ENCODE data around the gene COX6B2.

Gene COX6B2

DNA sequence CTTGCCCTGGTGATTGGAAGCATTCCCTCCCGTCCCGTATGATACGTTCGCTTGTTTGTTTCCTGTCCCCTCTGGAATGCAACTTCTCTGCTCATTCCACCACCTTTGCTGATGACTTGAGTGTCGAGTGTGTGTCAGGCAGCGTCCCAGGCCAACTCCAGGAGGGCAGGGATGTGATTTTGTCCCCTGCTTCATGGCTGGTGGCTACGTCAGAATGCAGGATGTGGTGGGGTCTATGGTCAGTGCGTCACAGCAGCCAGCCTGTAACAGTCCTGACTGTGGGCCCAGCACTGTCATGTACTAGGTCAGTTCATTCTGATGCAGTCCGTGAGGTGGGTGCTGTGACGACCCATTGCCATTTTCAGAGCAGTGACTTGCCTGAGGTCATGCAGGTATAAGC lies 54.5 kb downstream of the COX6B2 start:
- TF ChIP-seq, protein P1, sequence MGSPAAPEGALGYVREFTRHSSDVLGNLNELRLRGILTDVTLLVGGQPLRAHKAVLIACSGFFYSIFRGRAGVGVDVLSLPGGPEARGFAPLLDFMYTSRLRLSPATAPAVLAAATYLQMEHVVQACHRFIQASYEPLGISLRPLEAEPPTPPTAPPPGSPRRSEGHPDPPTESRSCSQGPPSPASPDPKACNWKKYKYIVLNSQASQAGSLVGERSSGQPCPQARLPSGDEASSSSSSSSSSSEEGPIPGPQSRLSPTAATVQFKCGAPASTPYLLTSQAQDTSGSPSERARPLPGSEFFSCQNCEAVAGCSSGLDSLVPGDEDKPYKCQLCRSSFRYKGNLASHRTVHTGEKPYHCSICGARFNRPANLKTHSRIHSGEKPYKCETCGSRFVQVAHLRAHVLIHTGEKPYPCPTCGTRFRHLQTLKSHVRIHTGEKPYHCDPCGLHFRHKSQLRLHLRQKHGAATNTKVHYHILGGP (tag by site-specific recombination; IDR thresholded peaks at IDR 0.05) = no peak
- TF ChIP-seq, protein P2, sequence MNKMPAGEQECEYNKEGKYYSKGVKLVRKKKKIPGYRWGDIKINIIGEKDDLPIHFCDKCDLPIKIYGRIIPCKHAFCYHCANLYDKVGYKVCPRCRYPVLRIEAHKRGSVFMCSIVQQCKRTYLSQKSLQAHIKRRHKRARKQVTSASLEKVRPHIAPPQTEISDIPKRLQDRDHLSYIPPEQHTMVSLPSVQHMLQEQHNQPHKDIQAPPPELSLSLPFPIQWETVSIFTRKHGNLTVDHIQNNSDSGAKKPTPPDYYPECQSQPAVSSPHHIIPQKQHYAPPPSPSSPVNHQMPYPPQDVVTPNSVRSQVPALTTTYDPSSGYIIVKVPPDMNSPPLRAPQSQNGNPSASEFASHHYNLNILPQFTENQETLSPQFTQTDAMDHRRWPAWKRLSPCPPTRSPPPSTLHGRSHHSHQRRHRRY (tag by site-specific recombination; IDR thresholded peaks at IDR 0.05) = no peak
- TF ChIP-seq ZNF658 (tag by site-specific recombination; IDR thresholded peaks at IDR 0.05) (no peak), ZNF433 (tag by site-specific recombination; IDR thresholded peaks at IDR 0.05; ENCODE audit: low read depth) (no peak), ZNF140 (tag by site-specific recombination; IDR thresholded peaks at IDR 0.05) (no peak), ZNF202 (tag by site-specific recombination; IDR thresholded peaks at IDR 0.05; ENCODE audit: borderline replicate concordance) (no peak)
- TF ChIP-seq, protein P3, sequence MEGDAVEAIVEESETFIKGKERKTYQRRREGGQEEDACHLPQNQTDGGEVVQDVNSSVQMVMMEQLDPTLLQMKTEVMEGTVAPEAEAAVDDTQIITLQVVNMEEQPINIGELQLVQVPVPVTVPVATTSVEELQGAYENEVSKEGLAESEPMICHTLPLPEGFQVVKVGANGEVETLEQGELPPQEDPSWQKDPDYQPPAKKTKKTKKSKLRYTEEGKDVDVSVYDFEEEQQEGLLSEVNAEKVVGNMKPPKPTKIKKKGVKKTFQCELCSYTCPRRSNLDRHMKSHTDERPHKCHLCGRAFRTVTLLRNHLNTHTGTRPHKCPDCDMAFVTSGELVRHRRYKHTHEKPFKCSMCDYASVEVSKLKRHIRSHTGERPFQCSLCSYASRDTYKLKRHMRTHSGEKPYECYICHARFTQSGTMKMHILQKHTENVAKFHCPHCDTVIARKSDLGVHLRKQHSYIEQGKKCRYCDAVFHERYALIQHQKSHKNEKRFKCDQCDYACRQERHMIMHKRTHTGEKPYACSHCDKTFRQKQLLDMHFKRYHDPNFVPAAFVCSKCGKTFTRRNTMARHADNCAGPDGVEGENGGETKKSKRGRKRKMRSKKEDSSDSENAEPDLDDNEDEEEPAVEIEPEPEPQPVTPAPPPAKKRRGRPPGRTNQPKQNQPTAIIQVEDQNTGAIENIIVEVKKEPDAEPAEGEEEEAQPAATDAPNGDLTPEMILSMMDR (tag by site-specific recombination; IDR thresholded peaks at IDR 0.05) = no peak
- ChIA-PET POLR2A (interaction anchor here (1.6 kb wide), 1 partner anchor 39 kb away, joined by 9 read pairs; the partner anchor contains the start of gene KMT5C), CTCF (interaction anchor here (0.7 to 4.1 kb wide), 4 partner anchors 8 to 49 kb away, joined by 3 to 62 read pairs (median 12); partner anchors contain the start of gene KMT5C)
- H3K9me3 ChIP-seq (ENCODE audit: control insufficient read depth, insufficient read depth, low read depth, low read length) = no peaks in the 10 kb centered on the region
- no peak overlapping the region for H3K27ac ChIP-seq (ENCODE audit: extremely low read depth, low read depth, low read length)
- H3K4me1 ChIP-seq (ENCODE audit: control insufficient read depth, insufficient read depth, low read length) = peaks cover 3% of the 10 kb centered on the region; the same call in 1 of the 2 replicates
- no peak overlapping the region for H3K4me3 ChIP-seq (ENCODE audit: low read depth, low read length)
- peaks cover 11 to 51% of the 10 kb centered on the region in 2 experiments; a peak in 2 of 3 replicates for H3K36me3 ChIP-seq (ENCODE audit: control insufficient read depth in 2 of 2, insufficient read depth in 1 of 2, low read length in 2 of 2)

Data from HEK293 (cell line).